ENCODE data around the gene MTMR4.

- TF ChIP-seq CTCF (conservative IDR thresholded peaks at IDR 0.05; ENCODE audit: low read depth, low read length) (no peak), EZH2 (IDR thresholded peaks at IDR 0.05; ENCODE audit: borderline replicate concordance, low read depth, low read length, poor library complexity, severe bottlenecking) (no peak)
These were observed 43.5 kb upstream of the MTMR4 start for GRCh38 chr17:58557981-58558380.
